ENCODE measurements around the gene CD1D. TPM values are rescaled to one million over a fixed set of nuclear protein-coding genes. Genes with fewer than 3 reads are reported as not detected.

CD1D gene
- total RNA-seq (2014; rRNA removed; shearing (Covaris generic)) (3.3 and 4.9 TPM in 2 replicates), total RNA-seq (2022) (5.7 and 5.8 TPM in 2 replicates), Bru-seq, nascent RNA (percentile 60 among the genes with signal in this experiment), BruChase-seq, experiment 1, labeled RNA remaining after a 6-hour chase (percentile 43 among the genes with signal in this experiment), BruChase-seq, experiment 2, labeled RNA remaining after a 2-hour chase (percentile 55 among the genes with signal in this experiment)
- long read RNA-seq, partial matches to known transcripts = 2 of 11 reads
- long read RNA-seq, other reads (novel, unspliced or antisense) = 9 of 11 reads

- ChIA-PET POLR2A (interaction anchor here (0.6 to 0.9 kb wide), 4 partner anchors 19 to 825 kb away, joined by 3 to 4 read pairs (median 3); no protein-coding TSS in a partner anchor), CTCF (ENCODE audit: unreplicated experiment) (interaction anchor here (0.6 kb wide), 1 partner anchor 9 kb away, joined by 3 read pairs; no protein-coding TSS in a partner anchor)
- H3K4me1 ChIP-seq (ENCODE audit: insufficient read depth, low read length, poor library complexity, severe bottlenecking) = peaks cover 52% of the 10 kb centered on the region
- no peaks in the 10 kb centered on the region for H3K9me2 ChIP-seq (ENCODE audit: insufficient read depth, low read length)
- H3K4me2 ChIP-seq (ENCODE audit: low read length) = peak within 1 kb of the TSS; percentile 94
- peaks cover 8% of the 10 kb centered on the region; the same call in 1 of the 2 replicates for H3K79me2 ChIP-seq (ENCODE audit: insufficient read depth, low read depth, low read length)
- H3K36me3 ChIP-seq (ENCODE audit: insufficient read depth, low read length) = peaks cover 17% of the 10 kb centered on the region
- H4K20me1 ChIP-seq (ENCODE audit: insufficient read depth, low read length) = no peaks in the 10 kb centered on the region
- TF ChIP-seq, protein P1, sequence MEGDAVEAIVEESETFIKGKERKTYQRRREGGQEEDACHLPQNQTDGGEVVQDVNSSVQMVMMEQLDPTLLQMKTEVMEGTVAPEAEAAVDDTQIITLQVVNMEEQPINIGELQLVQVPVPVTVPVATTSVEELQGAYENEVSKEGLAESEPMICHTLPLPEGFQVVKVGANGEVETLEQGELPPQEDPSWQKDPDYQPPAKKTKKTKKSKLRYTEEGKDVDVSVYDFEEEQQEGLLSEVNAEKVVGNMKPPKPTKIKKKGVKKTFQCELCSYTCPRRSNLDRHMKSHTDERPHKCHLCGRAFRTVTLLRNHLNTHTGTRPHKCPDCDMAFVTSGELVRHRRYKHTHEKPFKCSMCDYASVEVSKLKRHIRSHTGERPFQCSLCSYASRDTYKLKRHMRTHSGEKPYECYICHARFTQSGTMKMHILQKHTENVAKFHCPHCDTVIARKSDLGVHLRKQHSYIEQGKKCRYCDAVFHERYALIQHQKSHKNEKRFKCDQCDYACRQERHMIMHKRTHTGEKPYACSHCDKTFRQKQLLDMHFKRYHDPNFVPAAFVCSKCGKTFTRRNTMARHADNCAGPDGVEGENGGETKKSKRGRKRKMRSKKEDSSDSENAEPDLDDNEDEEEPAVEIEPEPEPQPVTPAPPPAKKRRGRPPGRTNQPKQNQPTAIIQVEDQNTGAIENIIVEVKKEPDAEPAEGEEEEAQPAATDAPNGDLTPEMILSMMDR (conservative IDR thresholded peaks at IDR 0.05; ENCODE audit: low read length) = no peak
- no peak for TF ChIP-seq EZH2phosphoT487 (IDR thresholded peaks at IDR 0.05; ENCODE audit: borderline replicate concordance, low read depth, low read length)
- H3K27ac ChIP-seq (ENCODE audit: low read depth, low read length, poor library complexity, severe bottlenecking) = peak within 1 kb of the TSS; percentile 86
- peak within 1 kb of the TSS; percentile 63 for H2AFZ ChIP-seq (ENCODE audit: low read length)
- DNase-seq (ENCODE audit: low spot score) = peak; percentile 66
- BruUV-seq (replicated peaks) = no TSS peak
- H3K9me3 ChIP-seq (ENCODE audit: low read length) = no peaks in the 10 kb centered on the region
- peak within 1 kb of the TSS; percentile 65 for H3K4me3 ChIP-seq (ENCODE audit: low read depth, low read length, poor library complexity, severe bottlenecking)
- intact Hi-C loops (cut with micrococcal nuclease; ENCODE audit: unreplicated experiment) = loop anchor here (2.0 kb wide), 2 partner anchors 22 to 68 kb away; no protein-coding TSS in a partner anchor
Measured at GRCh38 chr1:158180741-158181576, at the start of gene CD1D. Gene CD1D (plus strand): TSS chr1:158180895. CDS start chr1:158181102, 207 bp downstream.

GRCh38 chr1:158131217-158131616, 49.5 kb upstream of the CD1D start:
- Histone ChIP-seq H3K36me3 (ENCODE audit: insufficient read depth, low read length) (no peaks in the 10 kb centered on the region), H3K4me1 (ENCODE audit: insufficient read depth, low read length, poor library complexity, severe bottlenecking) (no peaks in the 10 kb centered on the region), H3K4me2 (ENCODE audit: low read length) (no peak overlapping the region), H3K9me2 (ENCODE audit: insufficient read depth, low read length) (no peaks in the 10 kb centered on the region), H3K79me2 (ENCODE audit: insufficient read depth, low read depth, low read length) (no peaks in the 10 kb centered on the region), H4K20me1 (ENCODE audit: insufficient read depth, low read length) (no peaks in the 10 kb centered on the region), H3K4me3 (ENCODE audit: low read depth, low read length, poor library complexity, severe bottlenecking) (no peak overlapping the region), H3K9me3 (ENCODE audit: low read length) (no peaks in the 10 kb centered on the region), H2AFZ (ENCODE audit: low read length) (no peak overlapping the region), H3K27ac (ENCODE audit: low read depth, low read length, poor library complexity, severe bottlenecking) (no peak overlapping the region)
- POLR2A ChIA-PET = no interaction called here
- intact Hi-C loops (cut with micrococcal nuclease; ENCODE audit: unreplicated experiment) = no loop called here
- no peak for DNase-seq (ENCODE audit: low spot score)
- no TSS peak for BruUV-seq (replicated peaks)
- CTCF ChIA-PET (ENCODE audit: unreplicated experiment) = no interaction called here
- TF ChIP-seq EZH2phosphoT487 (IDR thresholded peaks at IDR 0.05; ENCODE audit: borderline replicate concordance, low read depth, low read length) = no peak
- TF ChIP-seq, protein P1 (conservative IDR thresholded peaks at IDR 0.05; ENCODE audit: low read length) = no peak
